IPS-15b (cell line): Measurements from ENCODE around the gene SPIRE1.
"Not testable (repeated sequence)": the region's sequence is repeated elsewhere in the genome, so short reads cannot be mapped to it uniquely, and the experiment has no call there.

Source experiments
- H3K27me3 ChIP-seq: one replicate; pipeline ENCODE4 v1.6.1; 2013; ENCODE audit warnings: low read length; ENCODE audit not compliant: control insufficient read depth, insufficient read depth
- H3K36me3 ChIP-seq: one replicate; pipeline ENCODE4 v1.6.1; 2013; ENCODE audit warnings: low read length; ENCODE audit not compliant: control insufficient read depth, insufficient read depth
- H3K4me1 ChIP-seq: one replicate; pipeline ENCODE4 v1.6.1; 2013; ENCODE audit warnings: mild to moderate bottlenecking, low read length; ENCODE audit not compliant: control insufficient read depth, insufficient read depth
- H3K4me3 ChIP-seq: one replicate; pipeline ENCODE4 v1.5.1; 2013; ENCODE audit warnings: low read depth, low read length
- H3K9ac ChIP-seq: one replicate; pipeline ENCODE4 v1.6.1; 2013; ENCODE audit warnings: low read depth, mild to moderate bottlenecking, low read length
- H3K9me3 ChIP-seq: one replicate; pipeline ENCODE4 v1.6.1; 2013; ENCODE audit warnings: mild to moderate bottlenecking, low read length; ENCODE audit not compliant: control insufficient read depth, insufficient read depth

Gene SPIRE1

GRCh38 chr18:12643756-12644155, 14.2 kb downstream of the SPIRE1 start:
- H3K4me1 ChIP-seq, H3K36me3 ChIP-seq, H3K9me3 ChIP-seq, H3K9ac ChIP-seq, H3K4me3 ChIP-seq, H3K27me3 ChIP-seq: not testable (repeated sequence)

- Histone ChIP-seq H3K9me3 (no peaks in the 10 kb centered on the region), H3K27me3 (no peaks in the 10 kb centered on the region), H3K4me1 (no peaks in the 10 kb centered on the region), H3K36me3 (no peaks in the 10 kb centered on the region), H3K9ac (no peak overlapping the region), H3K4me3 (no peak overlapping the region)
These were observed 17.1 kb downstream of the SPIRE1 start for GRCh38 chr18:12640881-12641200.

- Histone ChIP-seq H3K9me3 (no peaks in the 10 kb centered on the region), H3K27me3 (no peaks in the 10 kb centered on the region), H3K4me3 (no peak overlapping the region), H3K4me1 (no peaks in the 10 kb centered on the region), H3K36me3 (no peaks in the 10 kb centered on the region), H3K9ac (no peak overlapping the region)
These were observed 17.7 kb downstream of the SPIRE1 start for GRCh38 chr18:12639990-12640880.

GRCh38 chr18:12638644-12639124, 19.2 kb downstream of the SPIRE1 start:
- H3K9ac ChIP-seq, result no peak overlapping the region
- H3K27me3 ChIP-seq, result no peaks in the 10 kb centered on the region
- no peaks in the 10 kb centered on the region for H3K9me3 ChIP-seq
- no peak overlapping the region for H3K4me3 ChIP-seq
- no peaks in the 10 kb centered on the region for H3K4me1 ChIP-seq
- H3K36me3 ChIP-seq, result no peaks in the 10 kb centered on the region

- Histone ChIP-seq H3K4me3 (no peak overlapping the region), H3K36me3 (no peaks in the 10 kb centered on the region), H3K9ac (no peak overlapping the region), H3K27me3 (no peaks in the 10 kb centered on the region), H3K9me3 (no peaks in the 10 kb centered on the region), H3K4me1 (no peaks in the 10 kb centered on the region)
These were observed 19.8 kb downstream of the SPIRE1 start for GRCh38 chr18:12637901-12638643.

- no peaks in the 10 kb centered on the region for H3K36me3 ChIP-seq
- H3K4me3 ChIP-seq, result no peak overlapping the region
- no peaks in the 10 kb centered on the region for H3K4me1 ChIP-seq
- H3K9me3 ChIP-seq, result no peaks in the 10 kb centered on the region
- no peaks in the 10 kb centered on the region for H3K27me3 ChIP-seq
- no peak overlapping the region for H3K9ac ChIP-seq
These were observed 20.5 kb downstream of the SPIRE1 start for GRCh38 chr18:12637393-12637792.

- Histone ChIP-seq H3K27me3 (no peaks in the 10 kb centered on the region), H3K9ac (no peak overlapping the region), H3K4me1 (no peaks in the 10 kb centered on the region), H3K9me3 (no peaks in the 10 kb centered on the region), H3K4me3 (no peak overlapping the region), H3K36me3 (no peaks in the 10 kb centered on the region)
These were observed 26.0 kb downstream of the SPIRE1 start for GRCh38 chr18:12631831-12632477.

GRCh38 chr18:12630136-12630535, 27.8 kb downstream of the SPIRE1 start:
- no peaks in the 10 kb centered on the region for H3K4me1 ChIP-seq
- H3K9me3 ChIP-seq, result no peaks in the 10 kb centered on the region
- no peak overlapping the region for H3K4me3 ChIP-seq
- no peaks in the 10 kb centered on the region for H3K36me3 ChIP-seq
- no peak overlapping the region for H3K9ac ChIP-seq
- H3K27me3 ChIP-seq, result no peaks in the 10 kb centered on the region

- no peaks in the 10 kb centered on the region for H3K36me3 ChIP-seq
- H3K4me3 ChIP-seq, result no peak overlapping the region
- no peaks in the 10 kb centered on the region for H3K9me3 ChIP-seq
- no peak overlapping the region for H3K9ac ChIP-seq
- no peaks in the 10 kb centered on the region for H3K4me1 ChIP-seq
- H3K27me3 ChIP-seq, result no peaks in the 10 kb centered on the region
These were observed 28.9 kb downstream of the SPIRE1 start for GRCh38 chr18:12628706-12629702.

- H3K9me3 ChIP-seq, H3K27me3 ChIP-seq, H3K4me3 ChIP-seq, H3K9ac ChIP-seq, H3K4me1 ChIP-seq, H3K36me3 ChIP-seq: not testable (repeated sequence)
These were observed 30.7 kb downstream of the SPIRE1 start for GRCh38 chr18:12627199-12627598.

- Histone ChIP-seq H3K4me3 (no peak overlapping the region), H3K27me3 (no peaks in the 10 kb centered on the region), H3K9ac (no peak overlapping the region), H3K36me3 (no peaks in the 10 kb centered on the region), H3K9me3 (no peaks in the 10 kb centered on the region), H3K4me1 (no peaks in the 10 kb centered on the region)
These were observed 32.7 kb downstream of the SPIRE1 start for GRCh38 chr18:12625241-12625640.
